GM19035 (cell line): ENCODE results near the gene PRDM8.

Source experiments
- ATAC-seq: cut with Tn5 transposase; IDR thresholded peaks from one replicate; pipeline ENCODE4 v1.9.1; 2021; ENCODE audit not compliant: unreplicated experiment

The PRDM8 gene

GRCh38 chr4:80183250-80184052 lies 13.9 kb upstream of the PRDM8 start:
- peak; percentile 49 for ATAC-seq

- peak; percentile 94 for ATAC-seq
These were observed 13.1 kb upstream of the PRDM8 start for GRCh38 chr4:80184053-80184824.

GRCh38 chr4:80184825-80185756 lies 12.2 kb upstream of the PRDM8 start:
- ATAC-seq: no peak

GRCh38 chr4:80185787-80186548 lies 11.3 kb upstream of the PRDM8 start:
- no peak for ATAC-seq

- no peak for ATAC-seq
These were observed 10.6 kb upstream of the PRDM8 start for GRCh38 chr4:80186676-80187075.

- ATAC-seq: no peak
These were observed 9.6 kb upstream of the PRDM8 start for GRCh38 chr4:80187677-80188076.

GRCh38 chr4:80188457-80188800 lies 8.9 kb upstream of the PRDM8 start:
- no peak for ATAC-seq

GRCh38 chr4:80188801-80189458 lies 8.4 kb upstream of the PRDM8 start:
- no peak for ATAC-seq

GRCh38 chr4:80189581-80189955 lies 7.7 kb upstream of the PRDM8 start:
- no peak for ATAC-seq

GRCh38 chr4:80189956-80190677 lies 7.2 kb upstream of the PRDM8 start:
- ATAC-seq: no peak

- no peak for ATAC-seq
These were observed 4.9 kb upstream of the PRDM8 start for GRCh38 chr4:80192252-80192866.

GRCh38 chr4:80192937-80193336 lies 4.4 kb upstream of the PRDM8 start:
- ATAC-seq: no peak

- ATAC-seq: no peak
These were observed 1.7 kb upstream of the PRDM8 start for GRCh38 chr4:80195441-80196140.

- no peak for ATAC-seq
These were observed 913 bp upstream of the PRDM8 start for GRCh38 chr4:80196259-80196921.

- ATAC-seq: no peak
These were observed 518 bp downstream of the PRDM8 start for GRCh38 chr4:80197601-80198440.

GRCh38 chr4:80198441-80198837 lies 1.1 kb downstream of the PRDM8 start:
- no peak for ATAC-seq

GRCh38 chr4:80199004-80199560 lies 1.8 kb downstream of the PRDM8 start:
- no peak for ATAC-seq
